ENCODE measurements around the gene ELAVL3.
"Not testable (repeated sequence)": the region's sequence is repeated elsewhere in the genome, so short reads cannot be mapped to it uniquely, and the experiment has no call there.

DNA sequence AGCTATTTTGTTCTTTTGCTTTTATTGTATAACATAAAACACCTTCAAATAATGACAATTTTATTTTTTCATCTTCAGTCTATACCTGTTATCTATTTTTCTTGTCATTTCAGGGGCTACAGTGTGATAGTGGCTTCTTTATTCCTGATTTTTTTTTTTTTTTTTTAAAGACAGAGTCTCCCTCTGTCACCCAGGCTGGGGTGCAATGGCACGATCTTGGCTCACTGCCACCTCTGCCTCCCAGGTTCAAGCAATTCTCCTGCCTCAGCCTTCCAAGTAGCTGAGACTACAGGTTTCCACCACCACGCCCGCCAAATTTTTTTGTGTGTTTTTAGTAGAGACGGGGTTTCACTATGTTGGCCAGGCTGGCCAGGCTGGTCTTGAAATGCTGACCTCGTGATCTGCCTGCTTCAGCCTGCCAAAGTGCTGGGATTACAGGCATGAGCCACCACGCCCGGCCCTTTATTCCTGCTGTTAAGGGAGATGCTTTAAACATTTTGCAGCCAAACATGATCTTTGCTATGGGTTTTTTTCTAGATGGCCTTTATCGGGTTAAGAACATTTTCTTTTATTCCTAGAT is 12.5 kb downstream of the ELAVL3 start:
- not testable (repeated sequence) for TF ChIP-seq CTCF (IDR thresholded peaks at IDR 0.05; ENCODE audit: borderline replicate concordance, extremely low read depth, low read length, poor library complexity, severe bottlenecking); EZH2 (IDR thresholded peaks at IDR 0.05; ENCODE audit: borderline replicate concordance, low read depth, low read length, severe bottlenecking)
